ENCODE results near the gene TPM1. TPM values are rescaled to one million over a fixed set of nuclear protein-coding genes. Genes with fewer than 3 reads are reported as not detected.

Gene TPM1
- total and polyA plus RNA-seq, 7 donors = 1,097 to 5,131 (median 2,822) TPM

DNA sequence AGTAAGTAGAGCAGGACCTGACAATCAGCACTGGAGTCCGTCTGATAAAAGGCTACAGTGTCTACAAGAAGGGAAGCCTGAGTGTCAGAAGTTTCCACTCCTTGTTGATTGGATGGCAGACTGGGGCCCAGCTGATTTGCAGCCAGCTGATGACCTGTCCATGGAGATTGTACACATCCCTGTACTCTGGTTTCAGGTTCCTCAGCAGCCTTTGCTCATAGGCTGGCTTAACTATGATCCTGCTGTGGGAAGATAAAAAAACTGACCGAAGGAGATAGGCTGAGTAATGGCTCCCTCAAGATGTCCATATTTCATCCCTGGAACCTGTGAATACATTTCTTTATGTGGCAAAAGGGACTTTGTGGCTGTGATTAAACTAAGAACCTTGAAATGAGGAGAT lies 67.4 kb downstream of the TPM1 start:
- intact Hi-C loops (cut with DNase I) = no loop called here
- DNase-seq = no peak
- no peak for ATAC-seq
- H3K27ac ChIP-seq = no peak overlapping the region
- TF ChIP-seq, protein P1, sequence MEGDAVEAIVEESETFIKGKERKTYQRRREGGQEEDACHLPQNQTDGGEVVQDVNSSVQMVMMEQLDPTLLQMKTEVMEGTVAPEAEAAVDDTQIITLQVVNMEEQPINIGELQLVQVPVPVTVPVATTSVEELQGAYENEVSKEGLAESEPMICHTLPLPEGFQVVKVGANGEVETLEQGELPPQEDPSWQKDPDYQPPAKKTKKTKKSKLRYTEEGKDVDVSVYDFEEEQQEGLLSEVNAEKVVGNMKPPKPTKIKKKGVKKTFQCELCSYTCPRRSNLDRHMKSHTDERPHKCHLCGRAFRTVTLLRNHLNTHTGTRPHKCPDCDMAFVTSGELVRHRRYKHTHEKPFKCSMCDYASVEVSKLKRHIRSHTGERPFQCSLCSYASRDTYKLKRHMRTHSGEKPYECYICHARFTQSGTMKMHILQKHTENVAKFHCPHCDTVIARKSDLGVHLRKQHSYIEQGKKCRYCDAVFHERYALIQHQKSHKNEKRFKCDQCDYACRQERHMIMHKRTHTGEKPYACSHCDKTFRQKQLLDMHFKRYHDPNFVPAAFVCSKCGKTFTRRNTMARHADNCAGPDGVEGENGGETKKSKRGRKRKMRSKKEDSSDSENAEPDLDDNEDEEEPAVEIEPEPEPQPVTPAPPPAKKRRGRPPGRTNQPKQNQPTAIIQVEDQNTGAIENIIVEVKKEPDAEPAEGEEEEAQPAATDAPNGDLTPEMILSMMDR (IDR thresholded peaks at IDR 0.05) = no peak
- H3K36me3 ChIP-seq (ENCODE audit: insufficient read depth in 1 of 2, low read depth in 1 of 2) = no peaks in the 10 kb centered on the region
- H3K4me1 ChIP-seq = no peaks in the 10 kb centered on the region
- peaks cover 0 to 3% (median 0%) of the 10 kb centered on the region in 3 donors for H3K27me3 ChIP-seq (ENCODE audit: insufficient read depth in 3 of 3, low read length in 2 of 3)
- H3K4me3 ChIP-seq = no peak overlapping the region
- no peaks in the 10 kb centered on the region for H3K9me3 ChIP-seq
- WGBS, 3 donors = 82 to 91% (median 84%) methylated on average over 2 of the region's 2 CpGs

- intact Hi-C loops (cut with DNase I) = no loop called here
- H3K27ac ChIP-seq = no peak overlapping the region
- H3K36me3 ChIP-seq (ENCODE audit: insufficient read depth in 1 of 2, low read depth in 1 of 2) = no peaks in the 10 kb centered on the region
- TF ChIP-seq, protein P1 (IDR thresholded peaks at IDR 0.05) = no peak
- no peak for DNase-seq
- peaks cover 0 to 3% (median 0%) of the 10 kb centered on the region in 3 donors for H3K27me3 ChIP-seq (ENCODE audit: insufficient read depth in 3 of 3, low read length in 2 of 3)
- H3K4me3 ChIP-seq = no peak overlapping the region
- no peaks in the 10 kb centered on the region for H3K4me1 ChIP-seq
- no peak for ATAC-seq
- H3K9me3 ChIP-seq = no peaks in the 10 kb centered on the region
- 86 to 95% (median 86%) methylated on average over 3 of the region's 3 CpGs for WGBS, 3 donors
Observed at GRCh38 chr15:63110428-63111026, 68.0 kb downstream of the TPM1 start.

DNA sequence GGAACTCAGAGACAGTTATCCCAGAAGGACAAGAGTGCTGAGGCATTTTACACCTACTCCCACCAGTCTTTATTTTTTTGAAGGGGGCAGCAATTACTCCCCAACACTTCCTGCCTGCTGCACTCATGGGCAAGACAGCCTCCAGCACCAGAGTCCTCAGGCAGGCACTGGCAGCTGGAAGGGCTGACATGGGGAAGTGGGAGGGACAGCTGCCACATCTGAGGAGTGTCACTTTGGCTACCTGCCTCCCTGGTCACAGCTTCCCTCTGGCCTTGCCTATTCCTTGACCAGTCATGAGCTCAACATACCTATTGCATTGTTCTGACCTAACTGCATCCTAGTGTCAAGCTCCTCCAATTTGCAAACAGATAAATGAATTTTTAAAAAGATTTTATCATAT lies 68.9 kb downstream of the TPM1 start:
- H3K9me3 ChIP-seq = no peaks in the 10 kb centered on the region
- DNase-seq (no peak), ATAC-seq (peak in 3 of 4 donors; percentile 35 to 80 (median 71))
- H3K27ac ChIP-seq = no peak overlapping the region
- H3K27me3 ChIP-seq (ENCODE audit: insufficient read depth in 3 of 3, low read length in 2 of 3) = peaks cover 0 to 3% (median 0%) of the 10 kb centered on the region in 3 donors
- intact Hi-C loops (cut with DNase I) = no loop called here
- TF ChIP-seq, protein P1 (IDR thresholded peaks at IDR 0.05) = no peak
- H3K36me3 ChIP-seq (ENCODE audit: insufficient read depth in 1 of 2, low read depth in 1 of 2) = no peaks in the 10 kb centered on the region
- no peak overlapping the region for H3K4me3 ChIP-seq
- no peaks in the 10 kb centered on the region for H3K4me1 ChIP-seq

GRCh38 chr15:63112871-63113270 lies 70.3 kb downstream of the TPM1 start:
- intact Hi-C loops (cut with DNase I) = no loop called here

More at GRCh38 chr15:63112871-63113270, 70.3 kb downstream of the TPM1 start:
- Histone ChIP-seq H3K9me3 (no peaks in the 10 kb centered on the region), H3K4me3 (no peak overlapping the region), H3K36me3 (ENCODE audit: insufficient read depth in 1 of 2, low read depth in 1 of 2) (no peaks in the 10 kb centered on the region), H3K4me1 (no peaks in the 10 kb centered on the region), H3K27ac (peak overlapping the region; percentile 2), H3K27me3 (ENCODE audit: insufficient read depth in 3 of 3, low read length in 2 of 3) (peaks cover 0 to under 1% (median 0%) of the 10 kb centered on the region in 3 donors)
- ATAC-seq = peak in 2 of 4 donors; percentile 58 to 67
- 92 to 95% (median 94%) methylated on average over 3 of the region's 3 CpGs for WGBS, 3 donors
- DNase-seq = no peak
- TF ChIP-seq, protein P1 (IDR thresholded peaks at IDR 0.05) = no peak
